Esophagus muscularis mucosa (tissue), 3 donors: Measurements from ENCODE around the gene CFAP99.

ENCODE experiments used
- POLR2AphosphoS5 ChIP-seq, 2 donors: sonication (generic); formaldehyde crosslinking; IDR thresholded peaks; one replicate each; pipeline ENCODE4 v1.6.1; 2017; ENCODE audit warnings: antibody characterized with exemption in 2 of 2
- TF ChIP-seq, protein P1 (sequence below), 3 experiments: fragments of 200-600 bp in 2 of 3; fragments of 450-650 bp in 1 of 3; sonication (generic) in 2 of 3; IDR thresholded peaks; one replicate each; pipeline ENCODE4 v1.5.1; 2017 to 2019; ENCODE audit warnings: antibody characterized with exemption in 3 of 3, mild to moderate bottlenecking in 2 of 3, moderate library complexity in 1 of 3

GRCh38 chr4:2408401-2408958 is 10.3 kb upstream of the CFAP99 start:
- TF ChIP-seq, protein P1, sequence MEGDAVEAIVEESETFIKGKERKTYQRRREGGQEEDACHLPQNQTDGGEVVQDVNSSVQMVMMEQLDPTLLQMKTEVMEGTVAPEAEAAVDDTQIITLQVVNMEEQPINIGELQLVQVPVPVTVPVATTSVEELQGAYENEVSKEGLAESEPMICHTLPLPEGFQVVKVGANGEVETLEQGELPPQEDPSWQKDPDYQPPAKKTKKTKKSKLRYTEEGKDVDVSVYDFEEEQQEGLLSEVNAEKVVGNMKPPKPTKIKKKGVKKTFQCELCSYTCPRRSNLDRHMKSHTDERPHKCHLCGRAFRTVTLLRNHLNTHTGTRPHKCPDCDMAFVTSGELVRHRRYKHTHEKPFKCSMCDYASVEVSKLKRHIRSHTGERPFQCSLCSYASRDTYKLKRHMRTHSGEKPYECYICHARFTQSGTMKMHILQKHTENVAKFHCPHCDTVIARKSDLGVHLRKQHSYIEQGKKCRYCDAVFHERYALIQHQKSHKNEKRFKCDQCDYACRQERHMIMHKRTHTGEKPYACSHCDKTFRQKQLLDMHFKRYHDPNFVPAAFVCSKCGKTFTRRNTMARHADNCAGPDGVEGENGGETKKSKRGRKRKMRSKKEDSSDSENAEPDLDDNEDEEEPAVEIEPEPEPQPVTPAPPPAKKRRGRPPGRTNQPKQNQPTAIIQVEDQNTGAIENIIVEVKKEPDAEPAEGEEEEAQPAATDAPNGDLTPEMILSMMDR (IDR thresholded peaks at IDR 0.05), result no peak
- no peak for TF ChIP-seq POLR2AphosphoS5 (IDR thresholded peaks at IDR 0.05)
